EH (cell line): ENCODE data around the gene PFKL.

Source experiments
- DNase-seq: peaks from one replicate; pipeline ENCODE4 v3.0.0-alpha.2; 2015; ENCODE audit warnings: low read depth

Gene PFKL

GRCh38 chr21:44312716-44313115 is 12.9 kb downstream of the PFKL start:
- no peak for DNase-seq

- no peak for DNase-seq
Measured at GRCh38 chr21:44313451-44313850, 13.6 kb downstream of the PFKL start.

- DNase-seq: no peak
Measured at GRCh38 chr21:44314128-44314527, 14.3 kb downstream of the PFKL start.

GRCh38 chr21:44314561-44314960 is 14.7 kb downstream of the PFKL start:
- DNase-seq: no peak

- DNase-seq: no peak
Measured at GRCh38 chr21:44315691-44316203, 15.9 kb downstream of the PFKL start.

- DNase-seq: no peak
Measured at GRCh38 chr21:44316277-44316900, 16.5 kb downstream of the PFKL start.

GRCh38 chr21:44317241-44317782 is 17.5 kb downstream of the PFKL start:
- no peak for DNase-seq

- DNase-seq: no peak
Measured at GRCh38 chr21:44317871-44318270, 18.0 kb downstream of the PFKL start.

- DNase-seq: no peak
Measured at GRCh38 chr21:44318489-44319285, 18.8 kb downstream of the PFKL start.

GRCh38 chr21:44319407-44320065 is 19.7 kb downstream of the PFKL start:
- no peak for DNase-seq

- no peak for DNase-seq
Measured at GRCh38 chr21:44320847-44321246, 21.0 kb downstream of the PFKL start.

- no peak for DNase-seq
Measured at GRCh38 chr21:44321846-44322450, 22.1 kb downstream of the PFKL start.

GRCh38 chr21:44322621-44323325 is 22.9 kb downstream of the PFKL start:
- DNase-seq: no peak

GRCh38 chr21:44323591-44323990 is 23.7 kb downstream of the PFKL start:
- no peak for DNase-seq

- no peak for DNase-seq
Measured at GRCh38 chr21:44324106-44324853, 24.4 kb downstream of the PFKL start.

GRCh38 chr21:44324854-44325107 is 24.9 kb downstream of the PFKL start:
- DNase-seq: no peak

GRCh38 chr21:44325386-44326271 is 25.8 kb downstream of the PFKL start:
- no peak for DNase-seq

- no peak for DNase-seq
Measured at GRCh38 chr21:44326272-44326647, 26.4 kb downstream of the PFKL start.

- no peak for DNase-seq
Measured at GRCh38 chr21:44326716-44327602, 27.1 kb downstream of the PFKL start.
